ENCODE measurements around the gene ADCY2. TPM values are rescaled to one million over a fixed set of nuclear protein-coding genes. Genes with fewer than 3 reads are reported as not detected.

The ADCY2 gene
- total and polyA plus RNA-seq, 2 experiments from 2014 or later = 23.8 to 74.9 TPM

- TF ChIP-seq, protein P1, sequence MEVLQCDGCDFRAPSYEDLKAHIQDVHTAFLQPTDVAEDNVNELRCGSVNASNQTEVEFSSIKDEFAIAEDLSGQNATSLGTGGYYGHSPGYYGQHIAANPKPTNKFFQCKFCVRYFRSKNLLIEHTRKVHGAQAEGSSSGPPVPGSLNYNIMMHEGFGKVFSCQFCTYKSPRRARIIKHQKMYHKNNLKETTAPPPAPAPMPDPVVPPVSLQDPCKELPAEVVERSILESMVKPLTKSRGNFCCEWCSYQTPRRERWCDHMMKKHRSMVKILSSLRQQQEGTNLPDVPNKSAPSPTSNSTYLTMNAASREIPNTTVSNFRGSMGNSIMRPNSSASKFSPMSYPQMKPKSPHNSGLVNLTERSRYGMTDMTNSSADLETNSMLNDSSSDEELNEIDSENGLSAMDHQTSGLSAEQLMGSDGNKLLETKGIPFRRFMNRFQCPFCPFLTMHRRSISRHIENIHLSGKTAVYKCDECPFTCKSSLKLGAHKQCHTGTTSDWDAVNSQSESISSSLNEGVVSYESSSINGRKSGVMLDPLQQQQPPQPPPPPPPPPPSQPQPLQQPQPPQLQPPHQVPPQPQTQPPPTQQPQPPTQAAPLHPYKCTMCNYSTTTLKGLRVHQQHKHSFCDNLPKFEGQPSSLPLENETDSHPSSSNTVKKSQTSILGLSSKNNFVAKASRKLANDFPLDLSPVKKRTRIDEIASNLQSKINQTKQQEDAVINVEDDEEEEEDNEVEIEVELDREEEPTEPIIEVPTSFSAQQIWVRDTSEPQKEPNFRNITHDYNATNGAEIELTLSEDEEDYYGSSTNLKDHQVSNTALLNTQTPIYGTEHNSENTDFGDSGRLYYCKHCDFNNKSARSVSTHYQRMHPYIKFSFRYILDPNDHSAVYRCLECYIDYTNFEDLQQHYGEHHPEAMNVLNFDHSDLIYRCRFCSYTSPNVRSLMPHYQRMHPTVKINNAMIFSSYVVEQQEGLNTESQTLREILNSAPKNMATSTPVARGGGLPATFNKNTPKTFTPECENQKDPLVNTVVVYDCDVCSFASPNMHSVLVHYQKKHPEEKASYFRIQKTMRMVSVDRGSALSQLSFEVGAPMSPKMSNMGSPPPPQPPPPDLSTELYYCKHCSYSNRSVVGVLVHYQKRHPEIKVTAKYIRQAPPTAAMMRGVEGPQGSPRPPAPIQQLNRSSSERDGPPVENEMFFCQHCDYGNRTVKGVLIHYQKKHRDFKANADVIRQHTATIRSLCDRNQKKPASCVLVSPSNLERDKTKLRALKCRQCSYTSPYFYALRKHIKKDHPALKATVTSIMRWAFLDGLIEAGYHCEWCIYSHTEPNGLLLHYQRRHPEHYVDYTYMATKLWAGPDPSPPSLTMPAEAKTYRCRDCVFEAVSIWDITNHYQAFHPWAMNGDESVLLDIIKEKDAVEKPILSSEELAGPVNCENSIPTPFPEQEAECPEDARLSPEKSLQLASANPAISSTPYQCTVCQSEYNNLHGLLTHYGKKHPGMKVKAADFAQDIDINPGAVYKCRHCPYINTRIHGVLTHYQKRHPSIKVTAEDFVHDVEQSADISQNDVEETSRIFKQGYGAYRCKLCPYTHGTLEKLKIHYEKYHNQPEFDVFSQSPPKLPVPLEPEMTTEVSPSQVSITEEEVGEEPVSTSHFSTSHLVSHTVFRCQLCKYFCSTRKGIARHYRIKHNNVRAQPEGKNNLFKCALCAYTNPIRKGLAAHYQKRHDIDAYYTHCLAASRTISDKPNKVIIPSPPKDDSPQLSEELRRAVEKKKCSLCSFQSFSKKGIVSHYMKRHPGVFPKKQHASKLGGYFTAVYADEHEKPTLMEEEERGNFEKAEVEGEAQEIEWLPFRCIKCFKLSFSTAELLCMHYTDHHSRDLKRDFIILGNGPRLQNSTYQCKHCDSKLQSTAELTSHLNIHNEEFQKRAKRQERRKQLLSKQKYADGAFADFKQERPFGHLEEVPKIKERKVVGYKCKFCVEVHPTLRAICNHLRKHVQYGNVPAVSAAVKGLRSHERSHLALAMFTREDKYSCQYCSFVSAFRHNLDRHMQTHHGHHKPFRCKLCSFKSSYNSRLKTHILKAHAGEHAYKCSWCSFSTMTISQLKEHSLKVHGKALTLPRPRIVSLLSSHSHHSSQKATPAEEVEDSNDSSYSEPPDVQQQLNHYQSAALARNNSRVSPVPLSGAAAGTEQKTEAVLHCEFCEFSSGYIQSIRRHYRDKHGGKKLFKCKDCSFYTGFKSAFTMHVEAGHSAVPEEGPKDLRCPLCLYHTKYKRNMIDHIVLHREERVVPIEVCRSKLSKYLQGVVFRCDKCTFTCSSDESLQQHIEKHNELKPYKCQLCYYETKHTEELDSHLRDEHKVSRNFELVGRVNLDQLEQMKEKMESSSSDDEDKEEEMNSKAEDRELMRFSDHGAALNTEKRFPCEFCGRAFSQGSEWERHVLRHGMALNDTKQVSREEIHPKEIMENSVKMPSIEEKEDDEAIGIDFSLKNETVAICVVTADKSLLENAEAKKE (CRISPR knock-in tag; IDR thresholded peaks at IDR 0.05) = no peak
- TF ChIP-seq JUNB (IDR thresholded peaks at IDR 0.05; ENCODE audit: unreplicated experiment) = no peak
These were observed 272.2 kb downstream of the ADCY2 start (continued) for GRCh38 chr5:7668161-7668560.

DNA sequence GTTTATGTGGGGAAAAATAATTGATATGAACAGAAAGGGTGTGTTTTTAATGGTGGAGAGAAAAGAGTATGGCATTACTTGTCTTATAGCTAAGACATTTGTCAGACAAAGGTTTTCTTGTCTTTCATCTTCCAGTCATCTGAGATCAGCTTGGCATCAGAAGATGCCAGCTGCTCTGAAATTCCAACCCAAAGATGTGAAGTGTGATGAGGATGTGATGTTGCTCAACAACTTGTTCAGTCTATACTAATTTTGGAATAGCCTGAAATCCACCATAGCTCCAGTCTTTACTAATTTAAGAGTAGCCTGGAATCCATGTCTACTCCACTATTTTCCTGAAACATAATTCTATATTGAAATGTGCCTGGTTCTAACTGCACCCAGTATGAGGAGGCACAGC is 272.7 kb downstream of the ADCY2 start:
- peaks cover 50% of the 10 kb centered on the region for H3K36me3 Mint-ChIP-seq (ENCODE audit: low read depth)
- H3K27me3 ChIP-seq (ENCODE audit: insufficient read depth) = no peaks in the 10 kb centered on the region
- H3F3A ChIP-seq (replicated peaks; ENCODE audit: low read depth) = no peaks in the 10 kb centered on the region
- peaks cover 7% of the 10 kb centered on the region; the same call in 1 of the 2 replicates for H3K36me3 ChIP-seq (ENCODE audit: insufficient read depth)
- H3K4me3 ChIP-seq = no peak overlapping the region
- peaks cover 13% of the 10 kb centered on the region for H3K4me1 Mint-ChIP-seq
- H2AFZ ChIP-seq = no peak overlapping the region
- no peak overlapping the region for H3K27ac Mint-ChIP-seq
- peaks cover 2% of the 10 kb centered on the region for H3K4me1 ChIP-seq (ENCODE audit: insufficient read depth)
- ATAC-seq (no peak), DNase-seq (ENCODE audit: low spot score) (no peak)
- peaks cover 7% of the 10 kb centered on the region for H3K27me3 Mint-ChIP-seq (ENCODE audit: insufficient read depth, low read depth, poor library complexity)
- no peak overlapping the region for H3K27ac ChIP-seq (ENCODE audit: low read depth)
- H3K4me3 Mint-ChIP-seq = no peak overlapping the region
- peaks cover 11% of the 10 kb centered on the region for H3K9me3 Mint-ChIP-seq
- no peak overlapping the region for H3K4me2 ChIP-seq
- no peaks in the 10 kb centered on the region for H3K9me2 ChIP-seq (ENCODE audit: insufficient read depth)
- no peak for TF ChIP-seq EZH2phosphoT487 (IDR thresholded peaks at IDR 0.05; ENCODE audit: unreplicated experiment)
- TF ChIP-seq, protein P2, sequence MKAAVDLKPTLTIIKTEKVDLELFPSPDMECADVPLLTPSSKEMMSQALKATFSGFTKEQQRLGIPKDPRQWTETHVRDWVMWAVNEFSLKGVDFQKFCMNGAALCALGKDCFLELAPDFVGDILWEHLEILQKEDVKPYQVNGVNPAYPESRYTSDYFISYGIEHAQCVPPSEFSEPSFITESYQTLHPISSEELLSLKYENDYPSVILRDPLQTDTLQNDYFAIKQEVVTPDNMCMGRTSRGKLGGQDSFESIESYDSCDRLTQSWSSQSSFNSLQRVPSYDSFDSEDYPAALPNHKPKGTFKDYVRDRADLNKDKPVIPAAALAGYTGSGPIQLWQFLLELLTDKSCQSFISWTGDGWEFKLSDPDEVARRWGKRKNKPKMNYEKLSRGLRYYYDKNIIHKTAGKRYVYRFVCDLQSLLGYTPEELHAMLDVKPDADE (IDR thresholded peaks at IDR 0.05) = no peak
- TF ChIP-seq, protein P1 (CRISPR knock-in tag; IDR thresholded peaks at IDR 0.05) = no peak
- no peak for TF ChIP-seq CREB1 (CRISPR knock-in tag; IDR thresholded peaks at IDR 0.05; ENCODE audit: low read depth)
- H3K79me2 ChIP-seq (replicated peaks; ENCODE audit: insufficient read depth) = peaks cover 38% of the 10 kb centered on the region
- H4K20me1 ChIP-seq (replicated peaks; ENCODE audit: insufficient read depth) = no peaks in the 10 kb centered on the region; the same call in 1 of the 2 replicates

Data from GM23338 (cell line).